K562 (cell line): ENCODE measurements around the gene MMS19. TPM values are rescaled to one million over a fixed set of nuclear protein-coding genes. Genes with fewer than 3 reads are reported as not detected.

Source experiments
- ATAC-seq: fragments of 200-7000 bp; cut with Tn5 transposase; 3 replicates; pipeline ENCODE4 v1.9.1; 2020; ENCODE audit warnings: moderate library complexity
- BruUV-seq: library from RNA; stranded (reverse); fragments of 400-500 nt; replicated peaks from 2 replicates; lab custom pipeline; 2021; lab: Mats Ljungman, UMichigan
- CTCF ChIA-PET: fragments of 300-600 bp; formaldehyde crosslinking; extraction: SDS; loops from one replicate; lab custom pipeline; 2021; ENCODE audit warnings: low intra/inter-chr PET ratio; lab: Yijun Ruan, JAX
- POLR2A ChIA-PET: fragments of 300-600, 350-650 bp; sonication (Branson Sonifier 250); formaldehyde crosslinking; extraction: SDS; loops from one replicate; lab custom pipeline; 2021; ENCODE audit warnings: antibody characterized with exemption, inconsistent platforms; lab: Yijun Ruan, JAX
- DNase-seq, 4 experiments: peaks; one replicate each; pipeline versions ENCODE4 v3.0.0 to v3.0.0-alpha.2; 2011 to 2018; ENCODE audit warnings: low spot score in 3 of 4, mixed read lengths in 3 of 4; ENCODE audit errors: extremely low read depth in 1 of 4
- FAIRE-seq: peaks from 2 replicates; lab custom pipeline; 2011; peaks lifted over from hg19 to GRCh38; lab: Jason Lieb, UNC
- H2AFZ ChIP-seq: 2 replicates; pipeline ENCODE4 v1.6.0; 2011; ENCODE audit warnings: low read depth, low read length, control low read depth, inconsistent platforms
- H3K27ac ChIP-seq: fragments of 200-600 bp; 3 replicates; pipeline ENCODE4 v1.8.0; 2011; ENCODE audit warnings: low read depth, mild to moderate bottlenecking, control low read depth, inconsistent platforms, low read length, moderate library complexity, mixed read lengths; ENCODE audit errors: extremely low read depth
- H3K27me3 ChIP-seq, 2 experiments: fragments of 300-600 bp in 1 of 2; 2 replicates in 1 of 2; 3 replicates in 1 of 2; pipeline versions ENCODE4 v1.6.0 to v1.8.0; 2011; ENCODE audit warnings: inconsistent platforms in 2 of 2, low read length in 2 of 2, mild to moderate bottlenecking in 1 of 2, mixed read lengths in 1 of 2, moderate library complexity in 1 of 2; ENCODE audit not compliant: control insufficient read depth in 2 of 2, insufficient read depth in 2 of 2
- H3K36me3 ChIP-seq: fragments of 300-600 bp; 3 replicates; pipeline ENCODE4 v1.8.0; 2011; ENCODE audit warnings: mild to moderate bottlenecking, low read length, inconsistent platforms; ENCODE audit not compliant: control insufficient read depth, insufficient read depth
- H3K4me1 ChIP-seq, 2 experiments: fragments of 200-600 bp in 1 of 2; replicated peaks in 1 of 2; 2 replicates in 1 of 2; 3 replicates in 1 of 2; pipeline versions ENCODE4 v1.5.1 to v1.8.0; 2011; ENCODE audit warnings: inconsistent platforms in 2 of 2, low read length in 2 of 2, mild to moderate bottlenecking in 1 of 2, mixed read lengths in 1 of 2, moderate library complexity in 1 of 2; ENCODE audit not compliant: control insufficient read depth in 2 of 2, insufficient read depth in 2 of 2
- H3K4me2 ChIP-seq: 2 replicates; pipeline ENCODE4 v1.6.1; 2011; ENCODE audit warnings: low read length, control low read depth, inconsistent platforms, mixed read lengths; ENCODE audit not compliant: insufficient read depth
- H3K4me3 ChIP-seq: fragments of 200-600 bp; sonication (generic), shearing (Covaris generic); 2 replicates; pipeline ENCODE4 v1.5.1; 2016; ENCODE audit warnings: control low read depth, inconsistent platforms
- H3K79me2 ChIP-seq: fragments of 200-600 bp; 3 replicates; pipeline ENCODE4 v1.8.0; 2011; ENCODE audit warnings: low read length, inconsistent platforms; ENCODE audit not compliant: control insufficient read depth, insufficient read depth
- H3K9ac ChIP-seq, 2 experiments: 2 replicates each; pipeline versions ENCODE4 v1.6.0 to v1.6.1; 2011; ENCODE audit warnings: low read depth in 2 of 2, low read length in 2 of 2, control low read depth in 1 of 2, inconsistent platforms in 1 of 2, mild to moderate bottlenecking in 1 of 2, mixed read lengths in 1 of 2; ENCODE audit not compliant: insufficient read depth in 1 of 2
- H3K9me1 ChIP-seq: one replicate; pipeline ENCODE4 v1.6.0; 2011; ENCODE audit warnings: inconsistent platforms, mild to moderate bottlenecking, low read length, moderate library complexity; ENCODE audit not compliant: control insufficient read depth, insufficient read depth
- H3K9me3 ChIP-seq: replicated peaks from 2 replicates; pipeline ENCODE4 v1.5.1; 2011; ENCODE audit warnings: low read depth, low read length, inconsistent platforms; ENCODE audit not compliant: control insufficient read depth, insufficient read depth
- H4K20me1 ChIP-seq: replicated peaks from 2 replicates; pipeline ENCODE4 v1.6.1; 2011; ENCODE audit warnings: low read length, inconsistent platforms, mixed read lengths; ENCODE audit not compliant: control insufficient read depth, insufficient read depth
- ARHGAP35 ChIP-seq: fragments of 450-650 bp; IDR thresholded peaks from 2 replicates; pipeline ENCODE4 v1.6.1; 2018; ENCODE audit not compliant: partially characterized antibody
- BDP1 ChIP-seq: IDR thresholded peaks from 3 replicates; pipeline ENCODE4 v1.6.1; 2011; ENCODE audit not compliant: insufficient read length, insufficient read depth
- FUS ChIP-seq: fragments of 200-400 bp; formaldehyde crosslinking; optimal IDR thresholded peaks from 2 replicates; pipeline ENCODE3; 2017; ENCODE audit warnings: low read depth, low read length
- NFIC ChIP-seq: fragments of 450-650 bp; IDR thresholded peaks from 2 replicates; pipeline ENCODE4 v1.6.1; 2017; ENCODE audit warnings: mild to moderate bottlenecking, inconsistent platforms
- RBM17 ChIP-seq: fragments of 200-400 bp; formaldehyde crosslinking; IDR thresholded peaks from 2 replicates; pipeline ENCODE4 v1.6.1; 2017; ENCODE audit warnings: low read depth, mild to moderate bottlenecking, low read length, borderline replicate concordance
- SUPT5H ChIP-seq: fragments of 450-650 bp; IDR thresholded peaks from 2 replicates; pipeline ENCODE4 v1.6.1; 2016
- WGBS: fragments of 100-300 bp; shearing (Covaris generic); methylation state at CpG from one replicate; pipeline ENCODE4 v1.1.6; 2016; ENCODE audit warnings: low coverage, mixed read lengths; ENCODE audit not compliant: insufficient coverage; ENCODE audit errors: missing lambda C conversion rate; 5-methylcytosine and 5-hydroxymethylcytosine counted together
- in situ Hi-C: fragments of 300-500 bp; cut with MboI; formaldehyde crosslinking; loops from 4 replicates; pipeline ENCODE4 v1.15.0; 2018; ENCODE audit warnings: inconsistent platforms, mixed read lengths
- intact Hi-C: fragments of 100-400 bp; cut with micrococcal nuclease; formaldehyde crosslinking; loops from 2 replicates; pipeline ENCODE4 v1.14.2; 2022
- polyA plus RNA-seq, 8 experiments: library from polyadenylated mRNA; depleted of rRNA in 4 of 8; stranded (reverse) in 5 of 8; unstranded in 3 of 8; fragments of >200 nt; fragmentation: Nextera tagmentation in 2 of 8; fragmentation: Illumina TruSeq in 1 of 8; extraction: Ambion mirVana in 2 of 8; extraction: Trizol in 1 of 8; gene quantifications; 2 replicates each; pipeline versions ENCODE4 v1.2.1 to v1.2.3, GENCODE V29; 2011 to 2014; ENCODE audit warnings: inconsistent platforms in 1 of 8, missing spikeins in 1 of 8
- total RNA-seq, 7 experiments: library from RNA; depleted of rRNA in 6 of 7; stranded (reverse); fragments of >200 nt in 6 of 7; fragmentation: Illumina TruSeq in 2 of 7; extraction: Trizol in 2 of 7; gene quantifications; 2 replicates each; pipeline versions ENCODE4 v1.2.1 to v1.2.3, GENCODE V29; 2011 to 2021; ENCODE audit warnings: low replicate concordance in 1 of 7
- TF ChIP-seq, protein P1 (sequence below): IDR thresholded peaks from 2 replicates; pipeline ENCODE4 v1.6.1; 2011; ENCODE audit warnings: borderline replicate concordance, low read depth, mild to moderate bottlenecking, moderate library complexity, low read length; ENCODE audit not compliant: insufficient read depth, poor library complexity, severe bottlenecking
- TF ChIP-seq, protein P2 (sequence below): fragments of 450-650 bp; IDR thresholded peaks from 2 replicates; pipeline ENCODE4 v1.6.1; 2016; ENCODE audit warnings: antibody characterized with exemption

The MMS19 gene
- total and polyA plus RNA-seq, 9 of the 15 experiments (the other 6 are each of a cell fraction or from before 2014, with no cell fraction given): 40.1 to 110 (median 62.9) TPM

DNA sequence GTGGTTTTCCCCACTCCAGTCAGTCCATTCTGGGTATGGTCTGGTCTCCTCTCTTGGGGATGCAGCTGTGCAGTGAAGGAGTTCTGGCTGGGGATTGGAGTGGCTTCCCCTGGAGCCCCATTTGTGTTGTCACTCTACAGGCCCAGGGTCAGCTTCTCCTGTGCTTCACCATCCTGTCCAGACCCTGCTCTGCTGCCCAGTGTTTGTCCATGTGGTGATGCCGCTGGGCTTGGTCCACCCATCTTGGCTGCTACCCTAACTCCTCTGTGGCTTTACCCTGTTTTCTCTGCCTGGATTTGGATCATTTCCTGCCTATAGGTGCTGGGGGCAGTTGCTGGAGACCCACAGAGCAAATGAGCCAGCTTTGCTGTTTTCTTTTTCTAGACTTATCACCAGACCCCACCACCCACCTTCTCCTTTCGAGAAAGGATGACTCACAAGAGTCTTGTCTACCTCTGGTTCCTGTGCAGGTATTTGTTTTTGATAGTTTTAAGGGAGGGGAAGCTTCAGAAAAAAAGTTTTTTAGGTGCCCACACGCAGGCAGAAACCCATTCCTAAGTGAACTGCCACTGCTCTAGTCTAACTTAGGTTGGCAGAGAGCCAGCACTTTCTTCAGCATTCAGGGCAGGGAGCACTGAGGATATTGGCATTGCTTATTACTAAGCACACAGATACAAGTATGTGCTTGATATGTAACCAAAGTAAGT lies 43.7 kb downstream of the MMS19 start:
- WGBS: 30% methylated on average over 2 of the region's 3 CpGs
- Histone ChIP-seq H3K9me1 (no peaks in the 10 kb centered on the region), H3K4me2 (no peak overlapping the region), H3K27me3 (no peaks in the 10 kb centered on the region)
- intact Hi-C loops: no loop called here
- in situ Hi-C loops: no loop called here
- no peak for TF ChIP-seq BDP1
- TF ChIP-seq NFIC: peak; percentile 87
- TF ChIP-seq SUPT5H: 0 out of 2 replicates have a peak, but pooled peaks have one; percentile 34
- TF ChIP-seq, all 486 proteins: peak for 2
- no peaks in the 10 kb centered on the region for H4K20me1 ChIP-seq
- FAIRE-seq (no peak), ATAC-seq (peak; percentile 28), DNase-seq (no peak)
- no peak overlapping the region for H2AFZ ChIP-seq
- BruUV-seq: no TSS peak
- H3K36me3 ChIP-seq: peaks cover 68% of the 10 kb centered on the region; the same call in 2 of the 3 replicates
- H3K79me2 ChIP-seq: no peaks in the 10 kb centered on the region; the same call in 2 of the 3 replicates
- H3K27ac ChIP-seq: no peak overlapping the region; the same call in 2 of the 3 replicates
- H3K9ac ChIP-seq: 0 out of 4 replicates have a peak overlapping the region, but pooled peaks of 1 of the 2 experiments have one; percentile 29
- ChIA-PET POLR2A (interaction anchor here (0.6 to 2.1 kb wide), 4 partner anchors 13 to 95 kb away, joined by 3 to 12 read pairs (median 3); no protein-coding TSS in a partner anchor), CTCF (no interaction called here)
- no peak overlapping the region for H3K4me3 ChIP-seq
- no peaks in the 10 kb centered on the region for H3K9me3 ChIP-seq
- peaks cover 0 to 3% of the 10 kb centered on the region in 2 experiments; a peak in 3 of 5 replicates for H3K4me1 ChIP-seq

DNA sequence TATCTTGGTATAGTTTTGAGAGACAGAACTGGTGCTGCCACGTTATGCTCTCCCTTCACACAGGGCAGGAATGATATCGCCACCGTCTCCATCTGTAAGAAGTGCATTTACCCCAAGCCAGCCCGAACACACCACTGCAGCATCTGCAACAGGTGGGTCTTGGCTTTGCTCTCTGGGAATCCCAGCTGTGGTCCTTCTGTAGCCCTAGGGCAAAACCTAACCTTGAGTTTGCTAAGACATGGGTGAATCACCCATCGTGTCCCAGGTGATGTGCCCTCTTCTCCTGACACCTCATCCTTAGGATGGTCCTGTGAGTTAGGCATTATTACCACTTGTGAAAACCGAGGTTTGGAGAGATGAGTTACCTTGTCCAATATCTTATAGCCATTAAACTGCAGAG lies 45.9 kb downstream of the MMS19 start:
- in situ Hi-C loops: no loop called here
- Histone ChIP-seq H3K36me3 (peaks cover 52% of the 10 kb centered on the region; the same call in 2 of the 3 replicates), H3K79me2 (peaks cover 8% of the 10 kb centered on the region)

More for the DNA sequence above, 45.9 kb downstream of the MMS19 start:
- POLR2A ChIA-PET: interaction anchor here (1.7 kb wide), 1 partner anchor 12 kb away, joined by 4 read pairs; no protein-coding TSS in a partner anchor
- Histone ChIP-seq H3K9me3 (no peaks in the 10 kb centered on the region), H3K4me3 (no peak overlapping the region), H3K27ac (no peak overlapping the region), H3K9me1 (no peaks in the 10 kb centered on the region), H2AFZ (no peak overlapping the region), H3K4me2 (no peak overlapping the region), H4K20me1 (no peaks in the 10 kb centered on the region), H3K9ac (no peak overlapping the region), H3K27me3 (no peaks in the 10 kb centered on the region), H3K4me1 (peaks cover under 1 to 3% of the 10 kb centered on the region in 2 experiments; a peak in 3 of 5 replicates)
- intact Hi-C loops: no loop called here
- FAIRE-seq (no peak), DNase-seq (no peak), ATAC-seq (no peak)
- CTCF ChIA-PET: no interaction called here
- TF ChIP-seq FUS: no peak
- no peak for TF ChIP-seq RBM17
- TF ChIP-seq, protein P1, sequence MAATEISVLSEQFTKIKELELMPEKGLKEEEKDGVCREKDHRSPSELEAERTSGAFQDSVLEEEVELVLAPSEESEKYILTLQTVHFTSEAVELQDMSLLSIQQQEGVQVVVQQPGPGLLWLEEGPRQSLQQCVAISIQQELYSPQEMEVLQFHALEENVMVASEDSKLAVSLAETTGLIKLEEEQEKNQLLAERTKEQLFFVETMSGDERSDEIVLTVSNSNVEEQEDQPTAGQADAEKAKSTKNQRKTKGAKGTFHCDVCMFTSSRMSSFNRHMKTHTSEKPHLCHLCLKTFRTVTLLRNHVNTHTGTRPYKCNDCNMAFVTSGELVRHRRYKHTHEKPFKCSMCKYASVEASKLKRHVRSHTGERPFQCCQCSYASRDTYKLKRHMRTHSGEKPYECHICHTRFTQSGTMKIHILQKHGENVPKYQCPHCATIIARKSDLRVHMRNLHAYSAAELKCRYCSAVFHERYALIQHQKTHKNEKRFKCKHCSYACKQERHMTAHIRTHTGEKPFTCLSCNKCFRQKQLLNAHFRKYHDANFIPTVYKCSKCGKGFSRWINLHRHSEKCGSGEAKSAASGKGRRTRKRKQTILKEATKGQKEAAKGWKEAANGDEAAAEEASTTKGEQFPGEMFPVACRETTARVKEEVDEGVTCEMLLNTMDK: no peak
- TF ChIP-seq, protein P2, sequence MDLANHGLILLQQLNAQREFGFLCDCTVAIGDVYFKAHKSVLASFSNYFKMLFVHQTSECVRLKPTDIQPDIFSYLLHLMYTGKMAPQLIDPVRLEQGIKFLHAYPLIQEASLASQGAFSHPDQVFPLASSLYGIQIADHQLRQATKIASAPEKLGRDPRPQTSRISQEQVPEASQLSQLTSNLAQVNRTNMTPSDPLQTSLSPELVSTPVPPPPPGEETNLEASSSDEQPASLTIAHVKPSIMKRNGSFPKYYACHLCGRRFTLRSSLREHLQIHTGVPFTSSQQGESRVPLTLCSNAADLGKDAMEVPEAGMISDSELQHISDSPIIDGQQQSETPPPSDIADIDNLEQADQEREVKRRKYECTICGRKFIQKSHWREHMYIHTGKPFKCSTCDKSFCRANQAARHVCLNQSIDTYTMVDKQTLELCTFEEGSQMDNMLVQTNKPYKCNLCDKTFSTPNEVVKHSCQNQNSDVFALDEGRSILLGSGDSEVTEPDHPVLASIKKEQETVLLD: no peak
- no peak for TF ChIP-seq ARHGAP35
- no TSS peak for BruUV-seq
- WGBS: 66% methylated on average over 5 of the region's 6 CpGs
